GM19455 (cell line): ENCODE data around the gene ZNF587B.
"Not testable (repeated sequence)": the region's sequence is repeated elsewhere in the genome, so short reads cannot be mapped to it uniquely, and the experiment has no call there.

Experiments
- ATAC-seq: cut with Tn5 transposase; IDR thresholded peaks from one replicate; pipeline ENCODE4 v1.9.1; 2021; ENCODE audit not compliant: unreplicated experiment

The ZNF587B gene

GRCh38 chr19:57869655-57870054, 39.6 kb downstream of the ZNF587B start:
- ATAC-seq: not testable (repeated sequence)

DNA sequence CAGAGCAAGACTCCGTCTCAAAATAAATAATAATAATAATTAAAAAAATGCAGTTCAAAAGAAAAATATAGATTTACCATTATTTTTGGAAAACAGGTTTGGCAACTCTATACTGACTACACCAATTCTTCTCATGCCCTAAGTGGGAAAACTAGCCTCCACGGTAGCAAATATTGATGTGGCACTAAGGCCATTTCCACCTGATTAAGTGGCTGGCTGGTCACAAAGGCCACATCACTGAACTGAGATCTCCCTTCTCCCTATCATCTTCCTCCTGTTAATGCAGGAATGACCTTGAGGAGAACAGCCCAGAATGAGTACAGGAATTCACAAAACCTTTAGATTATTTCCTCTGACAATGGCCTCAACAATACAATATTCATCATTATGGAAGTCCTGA, 40.1 kb downstream of the ZNF587B start:
- no peak for ATAC-seq

GRCh38 chr19:57872450-57872849, 42.4 kb downstream of the ZNF587B start:
- ATAC-seq: no peak

GRCh38 chr19:57873883-57874799, 44.0 kb downstream of the ZNF587B start:
- ATAC-seq: not testable (repeated sequence)

GRCh38 chr19:57886046-57886445, 55.9 kb downstream of the ZNF587B start:
- ATAC-seq: no peak

DNA sequence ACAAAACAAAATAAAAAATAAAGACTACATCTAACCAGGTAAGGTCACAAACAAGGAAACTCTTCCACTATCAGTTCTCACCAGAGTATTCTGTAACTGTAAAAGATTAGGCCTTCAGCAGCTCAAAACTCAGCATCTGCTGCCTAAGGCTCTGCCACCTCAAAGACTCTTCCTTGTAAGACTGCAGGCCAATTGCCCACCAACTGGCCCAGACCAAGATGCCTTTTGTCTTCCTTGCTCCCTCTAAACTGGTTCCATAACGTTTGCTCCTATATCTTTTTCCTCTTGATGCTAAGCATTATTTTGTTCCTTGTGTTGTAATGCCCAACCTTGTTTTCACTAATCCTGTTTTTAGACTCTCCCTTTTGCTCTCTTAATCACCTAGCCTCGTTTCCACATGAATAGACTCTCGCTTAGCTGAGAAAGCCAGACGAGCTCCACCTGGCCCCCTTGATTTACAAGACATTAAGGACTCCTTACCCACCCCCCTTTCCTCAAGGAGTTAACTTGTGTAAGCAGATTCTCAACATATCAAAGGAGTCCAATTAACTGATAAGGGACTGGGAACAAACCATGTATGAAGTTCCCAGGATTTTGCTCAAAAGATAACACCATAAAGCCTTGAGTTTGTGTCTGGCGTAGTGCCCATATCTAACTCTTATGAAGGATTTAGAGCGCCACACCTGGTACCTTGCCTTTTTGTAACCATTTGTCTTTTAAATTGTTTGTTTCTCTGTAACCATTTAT, 57.3 kb downstream of the ZNF587B start:
- ATAC-seq: no peak

GRCh38 chr19:57888107-57888559, 58.0 kb downstream of the ZNF587B start:
- no peak for ATAC-seq

DNA sequence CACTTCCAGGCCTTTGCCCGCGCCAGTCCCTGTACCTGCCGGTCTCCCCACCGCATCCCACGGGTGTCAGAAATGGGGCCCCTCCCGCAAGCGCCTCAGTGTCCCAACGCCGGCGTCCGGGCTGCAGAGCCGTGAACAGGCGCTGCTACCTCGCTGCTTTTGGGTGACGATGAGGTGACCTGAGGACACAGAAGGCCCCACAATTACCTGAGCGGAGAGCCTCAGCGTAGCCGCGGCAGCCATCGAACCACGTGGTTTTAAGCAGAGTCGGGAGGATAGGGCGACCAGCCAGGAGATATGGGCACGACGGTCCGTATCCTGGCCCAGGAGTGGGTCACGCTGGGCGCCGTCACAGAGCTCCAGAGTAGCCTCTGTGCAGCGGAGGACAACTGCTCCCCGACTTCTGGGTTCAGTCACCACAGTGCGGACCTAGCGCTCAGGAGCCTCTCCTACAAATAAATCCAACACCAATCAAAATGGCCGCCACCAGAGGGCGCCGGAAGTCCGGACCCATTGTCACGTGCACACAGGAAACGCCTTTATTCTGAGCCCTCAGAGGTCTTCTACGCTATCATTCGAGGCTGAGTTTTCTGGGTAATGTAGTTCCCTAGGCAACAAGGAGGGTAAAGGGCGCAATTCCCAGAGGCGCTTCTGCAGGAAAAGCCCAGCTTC, 58.6 kb downstream of the ZNF587B start, which contains the start of gene ZNF814:
TSS of gene ZNF814 (minus strand) at position 478 of the 672 bp plus-strand sequence. CDS start at position 243, 235 bp downstream.
- no peak for ATAC-seq

- ATAC-seq: not testable (repeated sequence)
Measured at GRCh38 chr19:57890706-57891105, 60.6 kb downstream of the ZNF587B start.
